ENCODE data around the gene IGSF6.

GRCh38 chr16:21611556-21612384 lies 40.6 kb downstream of the IGSF6 start:
- no peak for TF ChIP-seq TAF1 (IDR thresholded peaks at IDR 0.05; ENCODE audit: low read depth)
- TF ChIP-seq RAD21 (conservative IDR thresholded peaks at IDR 0.05): no peak
- no peak for TF ChIP-seq EP300 (conservative IDR thresholded peaks at IDR 0.05; ENCODE audit: poor library complexity, severe bottlenecking)
- TF ChIP-seq, protein P1, sequence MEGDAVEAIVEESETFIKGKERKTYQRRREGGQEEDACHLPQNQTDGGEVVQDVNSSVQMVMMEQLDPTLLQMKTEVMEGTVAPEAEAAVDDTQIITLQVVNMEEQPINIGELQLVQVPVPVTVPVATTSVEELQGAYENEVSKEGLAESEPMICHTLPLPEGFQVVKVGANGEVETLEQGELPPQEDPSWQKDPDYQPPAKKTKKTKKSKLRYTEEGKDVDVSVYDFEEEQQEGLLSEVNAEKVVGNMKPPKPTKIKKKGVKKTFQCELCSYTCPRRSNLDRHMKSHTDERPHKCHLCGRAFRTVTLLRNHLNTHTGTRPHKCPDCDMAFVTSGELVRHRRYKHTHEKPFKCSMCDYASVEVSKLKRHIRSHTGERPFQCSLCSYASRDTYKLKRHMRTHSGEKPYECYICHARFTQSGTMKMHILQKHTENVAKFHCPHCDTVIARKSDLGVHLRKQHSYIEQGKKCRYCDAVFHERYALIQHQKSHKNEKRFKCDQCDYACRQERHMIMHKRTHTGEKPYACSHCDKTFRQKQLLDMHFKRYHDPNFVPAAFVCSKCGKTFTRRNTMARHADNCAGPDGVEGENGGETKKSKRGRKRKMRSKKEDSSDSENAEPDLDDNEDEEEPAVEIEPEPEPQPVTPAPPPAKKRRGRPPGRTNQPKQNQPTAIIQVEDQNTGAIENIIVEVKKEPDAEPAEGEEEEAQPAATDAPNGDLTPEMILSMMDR (IDR thresholded peaks at IDR 0.05; ENCODE audit: poor library complexity, severe bottlenecking): no peak
- no peak for TF ChIP-seq EZH2 (IDR thresholded peaks at IDR 0.05; ENCODE audit: borderline replicate concordance, insufficient read depth, low read length, poor library complexity, severe bottlenecking)
- TF ChIP-seq, protein P2, sequence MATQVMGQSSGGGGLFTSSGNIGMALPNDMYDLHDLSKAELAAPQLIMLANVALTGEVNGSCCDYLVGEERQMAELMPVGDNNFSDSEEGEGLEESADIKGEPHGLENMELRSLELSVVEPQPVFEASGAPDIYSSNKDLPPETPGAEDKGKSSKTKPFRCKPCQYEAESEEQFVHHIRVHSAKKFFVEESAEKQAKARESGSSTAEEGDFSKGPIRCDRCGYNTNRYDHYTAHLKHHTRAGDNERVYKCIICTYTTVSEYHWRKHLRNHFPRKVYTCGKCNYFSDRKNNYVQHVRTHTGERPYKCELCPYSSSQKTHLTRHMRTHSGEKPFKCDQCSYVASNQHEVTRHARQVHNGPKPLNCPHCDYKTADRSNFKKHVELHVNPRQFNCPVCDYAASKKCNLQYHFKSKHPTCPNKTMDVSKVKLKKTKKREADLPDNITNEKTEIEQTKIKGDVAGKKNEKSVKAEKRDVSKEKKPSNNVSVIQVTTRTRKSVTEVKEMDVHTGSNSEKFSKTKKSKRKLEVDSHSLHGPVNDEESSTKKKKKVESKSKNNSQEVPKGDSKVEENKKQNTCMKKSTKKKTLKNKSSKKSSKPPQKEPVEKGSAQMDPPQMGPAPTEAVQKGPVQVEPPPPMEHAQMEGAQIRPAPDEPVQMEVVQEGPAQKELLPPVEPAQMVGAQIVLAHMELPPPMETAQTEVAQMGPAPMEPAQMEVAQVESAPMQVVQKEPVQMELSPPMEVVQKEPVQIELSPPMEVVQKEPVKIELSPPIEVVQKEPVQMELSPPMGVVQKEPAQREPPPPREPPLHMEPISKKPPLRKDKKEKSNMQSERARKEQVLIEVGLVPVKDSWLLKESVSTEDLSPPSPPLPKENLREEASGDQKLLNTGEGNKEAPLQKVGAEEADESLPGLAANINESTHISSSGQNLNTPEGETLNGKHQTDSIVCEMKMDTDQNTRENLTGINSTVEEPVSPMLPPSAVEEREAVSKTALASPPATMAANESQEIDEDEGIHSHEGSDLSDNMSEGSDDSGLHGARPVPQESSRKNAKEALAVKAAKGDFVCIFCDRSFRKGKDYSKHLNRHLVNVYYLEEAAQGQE (IDR thresholded peaks at IDR 0.05; ENCODE audit: borderline replicate concordance): no peak
- TF ChIP-seq POLR2AphosphoS5 (IDR thresholded peaks at IDR 0.05): no peak

All from neural cell (in vitro differentiated cells).